Mucosa of rectum (tissue), 2 donors: ENCODE results near the gene MYO1E.
A peak's percentile ranks its signal among the peaks of the same experiment; 100 is the strongest.

Source experiments
- H3K27ac ChIP-seq, 2 donors: one replicate each; pipeline ENCODE4 v1.7.0; 2013; ENCODE audit warnings: inconsistent platforms in 2 of 2, low read depth in 2 of 2, low read length in 2 of 2
- H3K27me3 ChIP-seq, 2 donors: one replicate each; pipeline ENCODE4 v1.7.0; 2013; ENCODE audit warnings: low read length in 2 of 2; ENCODE audit not compliant: control insufficient read depth in 2 of 2, insufficient read depth in 2 of 2
- H3K36me3 ChIP-seq, 2 donors: one replicate each; pipeline ENCODE4 v1.7.0; 2013; ENCODE audit warnings: low read length in 2 of 2; ENCODE audit not compliant: control insufficient read depth in 2 of 2, insufficient read depth in 2 of 2
- H3K4me1 ChIP-seq, 2 donors: one replicate each; pipeline ENCODE4 v1.7.0; 2013; ENCODE audit warnings: low read length in 2 of 2, mild to moderate bottlenecking in 1 of 2; ENCODE audit not compliant: control insufficient read depth in 2 of 2, insufficient read depth in 2 of 2
- H3K4me3 ChIP-seq, 2 donors: one replicate each; pipeline ENCODE4 v1.7.0; 2013; ENCODE audit warnings: low read length in 2 of 2
- H3K9ac ChIP-seq, 2 donors: one replicate each; pipeline ENCODE4 v1.7.0; 2013; ENCODE audit warnings: low read length in 2 of 2, low read depth in 1 of 2, mild to moderate bottlenecking in 1 of 2
- H3K9me3 ChIP-seq, 2 donors: one replicate each; pipeline ENCODE4 v1.7.0; 2013; ENCODE audit warnings: low read length in 2 of 2; ENCODE audit not compliant: control insufficient read depth in 2 of 2
- donor health status: healthy.
- donor health status: Normal muscosa, but diverticular disease.

MYO1E gene

DNA sequence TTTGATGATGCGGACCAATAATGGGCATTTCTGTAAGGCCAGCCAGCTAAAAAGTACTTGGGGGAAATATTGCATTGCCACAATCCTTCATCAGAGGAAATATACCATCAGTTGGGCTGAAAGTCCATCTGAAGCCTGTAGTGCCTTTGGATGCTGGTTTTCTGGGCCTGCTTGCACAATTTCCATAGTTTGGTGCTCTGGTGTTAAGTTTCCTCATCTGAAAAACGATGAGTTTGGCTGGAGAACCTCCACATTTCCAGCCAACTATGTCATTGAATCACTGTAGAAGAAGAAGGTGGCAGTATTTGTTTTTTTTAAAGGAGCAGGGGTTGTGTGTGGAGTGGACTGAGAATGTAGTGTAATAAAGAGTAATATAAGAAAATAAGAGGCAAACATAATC, 257.6 kb downstream of the MYO1E start:
- Histone ChIP-seq H3K9me3 (no peaks in the 10 kb centered on the region), H3K9ac (no peak overlapping the region), H3K27ac (no peak overlapping the region), H3K4me3 (no peak overlapping the region), H3K27me3 (no peaks in the 10 kb centered on the region), H3K36me3 (peaks cover 2 to 3% of the 10 kb centered on the region in 2 donors), H3K4me1 (no peaks in the 10 kb centered on the region)

GRCh38 chr15:59111251-59111650, 261.4 kb downstream of the MYO1E start:
- Histone ChIP-seq H3K27ac (no peak overlapping the region), H3K27me3 (no peaks in the 10 kb centered on the region), H3K9me3 (no peaks in the 10 kb centered on the region), H3K4me1 (no peaks in the 10 kb centered on the region), H3K9ac (no peak overlapping the region), H3K36me3 (no peaks in the 10 kb centered on the region), H3K4me3 (no peak overlapping the region)

- H3K4me3 ChIP-seq: peak overlapping the region; percentile 88 to 96
- H3K9ac ChIP-seq: peak overlapping the region; percentile 38 to 78
- H3K27ac ChIP-seq: no peak overlapping the region
- no peaks in the 10 kb centered on the region for H3K36me3 ChIP-seq
- H3K27me3 ChIP-seq: no peaks in the 10 kb centered on the region
- peaks cover 0 to 5% of the 10 kb centered on the region in 2 donors for H3K4me1 ChIP-seq
- no peaks in the 10 kb centered on the region for H3K9me3 ChIP-seq
Measured at GRCh38 chr15:59105854-59106253, 266.8 kb downstream of the MYO1E start.

DNA sequence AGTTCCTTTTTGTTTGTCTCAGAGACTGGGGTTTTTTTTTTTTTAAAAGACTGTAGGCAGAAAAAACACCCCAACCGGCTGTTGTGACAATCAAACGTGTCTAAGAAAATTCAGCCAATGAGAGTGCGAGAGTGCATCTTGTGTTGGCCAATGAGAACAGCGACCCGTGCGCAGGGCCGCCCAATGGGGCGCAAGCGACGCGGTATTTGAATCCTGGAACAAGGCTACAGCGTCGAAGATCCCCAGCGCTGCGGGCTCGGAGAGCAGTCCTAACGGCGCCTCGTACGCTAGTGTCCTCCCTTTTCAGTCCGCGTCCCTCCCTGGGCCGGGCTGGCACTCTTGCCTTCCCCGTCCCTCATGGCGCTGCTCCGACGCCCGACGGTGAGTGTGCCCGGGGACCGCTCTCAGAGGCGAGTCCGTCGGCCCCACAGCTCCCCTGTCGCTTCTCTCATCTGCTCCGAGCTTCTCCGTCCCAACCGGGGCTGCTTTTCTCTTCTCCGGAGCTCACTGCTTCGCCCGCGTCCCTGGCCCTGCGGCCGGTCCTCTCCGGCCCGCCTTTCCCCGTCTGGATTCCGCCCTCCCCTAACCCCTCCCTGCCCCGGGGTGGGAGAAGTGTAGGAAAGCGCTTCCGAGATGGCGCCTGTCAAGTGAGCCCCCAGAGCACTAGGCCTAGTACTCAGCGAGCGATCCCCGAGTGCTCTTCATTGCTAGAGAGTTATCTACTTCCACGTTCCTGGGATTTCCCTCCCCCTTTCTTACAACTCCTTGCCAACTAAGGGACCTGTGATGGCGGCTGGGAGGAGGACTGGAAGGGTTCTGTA, 267.5 kb downstream of the MYO1E start, which contains the start of gene CCNB2:
TSS of gene CCNB2 (plus strand) at position 235 of the 821 bp plus-strand sequence. CDS start at position 358, 123 bp downstream.
- Histone ChIP-seq H3K4me1 (peaks cover 0 to 5% of the 10 kb centered on the region in 2 donors), H3K36me3 (peaks cover 0 to 3% of the 10 kb centered on the region in 2 donors), H3K4me3 (peak within 1 kb of the TSS; percentile 88 to 96), H3K9me3 (no peaks in the 10 kb centered on the region), H3K9ac (peak within 1 kb of the TSS; percentile 78 to 81), H3K27me3 (no peaks in the 10 kb centered on the region), H3K27ac (peak within 1 kb of the TSS; percentile 49 to 60)

DNA sequence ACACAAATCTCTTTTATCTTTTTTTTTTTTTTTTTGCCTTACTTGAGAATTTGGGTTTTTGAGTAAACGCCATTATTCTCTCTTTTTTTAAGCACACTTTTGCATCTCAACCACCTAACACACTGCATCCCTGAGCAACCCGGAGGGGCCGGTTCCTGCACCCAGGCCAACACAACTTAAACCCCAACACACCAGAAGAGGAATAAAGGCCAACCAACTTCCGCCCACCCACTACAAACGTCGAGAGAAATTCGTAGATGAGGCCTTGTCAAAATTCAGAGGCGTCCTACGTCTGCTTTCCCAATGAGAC, 268.1 kb downstream of the MYO1E start:
- H3K4me1 ChIP-seq: peaks cover 0 to 5% of the 10 kb centered on the region in 2 donors
- H3K36me3 ChIP-seq: peaks cover 0 to 4% of the 10 kb centered on the region in 2 donors
- H3K27me3 ChIP-seq: no peaks in the 10 kb centered on the region
- H3K9me3 ChIP-seq: no peaks in the 10 kb centered on the region
- H3K9ac ChIP-seq: peak overlapping the region; percentile 78 to 81
- H3K27ac ChIP-seq: peak overlapping the region; percentile 49 to 60
- H3K4me3 ChIP-seq: peak overlapping the region; percentile 88 to 96

DNA sequence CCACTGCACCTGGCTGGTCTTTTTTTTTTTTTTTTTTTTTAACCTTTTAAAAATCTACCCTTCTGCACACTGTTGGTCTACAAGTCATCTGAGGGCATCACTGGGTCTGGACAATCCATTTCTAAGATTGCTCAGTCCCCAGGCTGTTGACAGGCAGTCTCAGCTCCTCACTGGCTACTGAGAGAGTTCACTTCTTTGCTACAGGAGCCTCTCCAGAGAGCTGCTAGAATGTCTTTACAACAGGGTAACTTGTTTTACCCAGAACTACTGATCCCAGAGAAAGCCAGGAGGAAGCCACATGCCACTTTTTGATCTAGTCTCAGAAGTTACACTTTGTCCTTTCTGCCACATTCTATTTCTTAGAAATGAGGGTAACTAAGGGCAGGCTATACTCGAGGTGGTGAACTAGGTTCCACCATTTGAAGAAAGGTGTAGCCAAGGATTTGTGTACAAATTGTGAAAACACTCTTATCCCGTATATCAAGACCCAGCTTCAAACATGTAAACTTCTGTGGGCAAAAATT, 273.4 kb downstream of the MYO1E start:
- H3K27ac ChIP-seq: no peak overlapping the region
- H3K27me3 ChIP-seq: no peaks in the 10 kb centered on the region
- H3K9ac ChIP-seq: no peak overlapping the region
- H3K36me3 ChIP-seq: peaks cover 24 to 27% of the 10 kb centered on the region in 2 donors
- no peak overlapping the region for H3K4me3 ChIP-seq
- no peaks in the 10 kb centered on the region for H3K9me3 ChIP-seq
- no peaks in the 10 kb centered on the region for H3K4me1 ChIP-seq

DNA sequence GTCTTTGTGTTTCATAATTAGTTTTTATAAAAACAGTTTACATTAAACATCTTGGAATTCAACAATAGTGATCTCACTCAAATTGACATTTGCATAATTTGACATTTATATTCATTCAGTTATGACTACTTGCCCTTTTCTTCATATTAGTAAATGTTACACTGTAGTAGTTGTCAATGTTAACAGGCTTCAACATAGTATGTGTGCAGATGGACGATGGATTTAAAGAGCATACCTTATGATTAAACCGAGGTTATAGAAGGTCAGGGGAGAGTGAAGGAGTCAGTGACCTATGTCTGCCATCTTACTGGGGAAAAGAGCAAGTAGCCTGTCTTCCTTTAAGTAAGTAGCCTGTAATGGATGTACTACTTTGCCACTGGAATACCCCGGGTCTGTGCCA, 276.2 kb downstream of the MYO1E start:
- Histone ChIP-seq H3K9ac (no peak overlapping the region), H3K4me3 (no peak overlapping the region), H3K27ac (no peak overlapping the region), H3K27me3 (no peaks in the 10 kb centered on the region), H3K4me1 (no peaks in the 10 kb centered on the region), H3K9me3 (no peaks in the 10 kb centered on the region), H3K36me3 (peaks cover 42 to 47% of the 10 kb centered on the region in 2 donors)

GRCh38 chr15:59094077-59094476, 278.6 kb downstream of the MYO1E start:
- no peak overlapping the region for H3K9ac ChIP-seq
- H3K27me3 ChIP-seq: no peaks in the 10 kb centered on the region
- H3K36me3 ChIP-seq: peaks cover 48 to 53% of the 10 kb centered on the region in 2 donors
- H3K4me1 ChIP-seq: no peaks in the 10 kb centered on the region
- H3K9me3 ChIP-seq: no peaks in the 10 kb centered on the region
- H3K27ac ChIP-seq: no peak overlapping the region
- H3K4me3 ChIP-seq: no peak overlapping the region

- H3K36me3 ChIP-seq: peaks cover 41 to 45% of the 10 kb centered on the region in 2 donors
- H3K9me3 ChIP-seq: no peaks in the 10 kb centered on the region
- H3K4me1 ChIP-seq: no peaks in the 10 kb centered on the region
- H3K4me3 ChIP-seq: no peak overlapping the region
- H3K27me3 ChIP-seq: no peaks in the 10 kb centered on the region
- no peak overlapping the region for H3K27ac ChIP-seq
- H3K9ac ChIP-seq: no peak overlapping the region
Measured at GRCh38 chr15:59087731-59088130, 284.9 kb downstream of the MYO1E start.
